Measurements from ENCODE around the gene PAPPA.

Gene PAPPA

GRCh38 chr9:116187570-116188170, 34.1 kb downstream of the PAPPA start:
- no peak for DNase-seq

- DNase-seq, result no peak
Observed at GRCh38 chr9:116189683-116190082, 36.1 kb downstream of the PAPPA start.

DNA sequence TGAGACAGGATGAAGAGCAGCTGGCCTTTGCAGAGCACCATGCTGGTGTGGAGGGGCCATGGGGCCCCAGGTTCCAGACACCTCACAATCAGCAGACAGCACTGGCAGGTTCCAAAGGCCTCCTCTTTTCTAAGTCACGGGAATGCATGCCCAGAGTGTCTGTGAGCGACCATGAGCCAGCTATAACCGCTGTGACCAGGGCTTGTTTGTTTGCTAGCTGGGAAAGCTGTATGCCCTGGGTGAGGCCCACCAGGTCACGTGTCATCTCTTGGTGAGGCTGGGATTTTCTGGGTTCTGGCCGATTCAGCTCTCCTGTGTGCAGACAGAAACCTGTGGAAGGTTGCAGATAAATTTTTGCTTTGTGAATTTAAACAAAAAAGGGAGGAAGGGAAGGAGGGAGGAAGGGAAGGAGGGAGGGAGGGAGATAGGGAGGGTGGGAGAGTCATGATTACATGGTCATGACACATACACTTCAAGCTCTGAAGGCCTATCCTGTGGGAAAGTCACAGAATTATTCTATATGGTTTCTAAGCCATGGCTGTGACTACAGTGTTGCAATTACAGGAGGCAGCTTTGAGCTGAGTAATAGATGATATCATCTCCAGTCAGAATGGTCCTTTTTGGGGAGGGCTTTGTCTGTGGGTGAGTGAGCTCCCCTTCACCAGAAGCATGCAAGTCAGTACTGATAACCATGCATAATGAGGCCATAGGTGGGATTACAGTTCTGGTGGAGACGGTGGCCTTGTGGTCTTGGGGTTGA, 37.2 kb downstream of the PAPPA start:
- DNase-seq, result no peak

DNA sequence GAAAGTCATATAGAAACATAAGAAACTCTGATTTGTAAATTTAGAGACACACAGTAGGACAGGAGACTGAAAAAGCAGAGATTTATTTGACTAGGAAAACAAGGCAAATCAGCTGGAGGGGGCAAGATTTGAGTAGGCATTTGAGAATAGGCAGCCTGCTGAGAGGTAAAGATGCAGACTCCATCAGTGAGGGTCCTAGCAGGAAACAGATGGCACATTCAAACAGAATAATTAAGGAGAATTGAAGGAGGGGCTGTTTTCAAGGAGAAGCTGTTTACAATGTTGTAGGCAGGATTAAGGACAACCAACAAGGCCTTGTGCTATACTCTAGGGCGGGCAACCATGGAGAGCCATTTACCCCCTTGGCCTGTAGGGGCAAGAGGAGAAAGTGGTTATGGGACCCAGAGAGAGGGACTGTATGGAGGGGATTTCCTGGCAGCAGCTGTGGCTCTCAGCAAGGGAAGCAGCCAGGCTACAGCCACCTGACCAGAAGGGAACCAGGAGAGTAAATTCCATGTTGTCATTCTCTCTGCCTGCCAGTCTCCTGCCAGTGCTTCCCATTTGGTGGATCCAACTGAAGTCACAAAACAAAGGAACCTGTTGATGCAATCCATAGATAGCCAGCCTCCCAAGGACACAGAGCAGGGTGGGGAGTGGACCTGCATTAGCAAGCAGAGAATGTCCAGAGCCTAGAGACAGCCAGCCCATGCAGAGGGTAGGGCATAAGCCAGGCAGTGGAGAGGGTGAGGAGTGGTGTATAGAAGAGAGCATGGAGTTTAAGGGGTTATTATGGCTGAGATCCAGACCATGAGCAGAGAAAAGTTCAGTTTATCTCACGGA, 38.2 kb downstream of the PAPPA start:
- DNase-seq, result no peak

- no peak for DNase-seq
Observed at GRCh38 chr9:116193636-116194035, 40.0 kb downstream of the PAPPA start.

DNA sequence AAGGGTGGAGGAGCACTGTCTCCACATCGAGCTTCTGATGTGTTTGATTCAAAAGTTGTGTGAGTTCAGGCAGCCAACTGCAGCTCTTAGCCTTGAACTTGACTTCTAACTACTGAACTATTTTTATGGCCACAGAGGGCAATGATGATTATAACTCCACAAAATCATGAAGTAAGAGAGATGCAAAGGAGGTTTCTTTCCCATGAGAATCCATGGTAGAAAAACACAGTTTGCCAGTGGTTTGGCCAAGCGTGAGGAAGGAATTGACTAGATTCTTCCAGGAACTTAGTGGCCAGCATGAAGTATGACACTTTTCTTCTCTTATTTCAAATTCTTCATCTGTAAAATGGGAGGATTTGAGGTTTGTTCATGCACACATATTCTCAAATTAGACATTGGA, 43.2 kb downstream of the PAPPA start:
- DNase-seq, result no peak

- DNase-seq, result no peak
Observed at GRCh38 chr9:116198344-116198743, 44.8 kb downstream of the PAPPA start.

DNA sequence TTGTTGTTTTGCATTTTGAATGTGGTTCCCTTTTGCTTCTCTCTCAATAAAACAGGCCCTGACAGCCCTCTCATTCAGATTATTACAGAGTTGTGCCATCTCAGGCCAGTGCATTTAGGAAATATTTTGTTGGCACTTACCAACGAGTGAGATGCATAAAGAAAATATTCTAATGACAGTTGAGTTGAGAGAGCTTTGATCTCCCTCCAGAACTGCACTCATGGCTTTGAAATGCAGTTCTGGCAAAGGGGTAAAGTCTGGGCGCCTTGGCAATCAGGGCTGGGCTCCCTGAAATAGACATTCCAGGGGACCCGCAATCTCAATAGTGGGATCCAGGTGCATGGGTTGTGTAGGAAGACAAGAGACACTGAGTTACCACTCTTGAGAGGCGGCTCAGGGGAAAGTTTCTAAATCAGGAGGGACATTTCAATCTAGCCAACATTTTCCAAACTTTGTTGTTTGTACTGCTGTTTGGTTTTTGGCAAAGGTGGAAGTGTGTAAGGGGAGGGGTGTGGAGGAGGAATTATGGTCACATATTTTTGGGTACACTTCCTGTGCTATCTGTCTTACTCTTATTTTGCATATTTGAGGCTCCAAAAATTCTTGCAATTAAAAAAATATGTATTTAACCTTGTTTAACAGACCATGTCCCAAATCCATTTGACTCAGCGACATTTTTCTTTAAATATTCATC, 48.8 kb downstream of the PAPPA start:
- no peak for DNase-seq

DNA sequence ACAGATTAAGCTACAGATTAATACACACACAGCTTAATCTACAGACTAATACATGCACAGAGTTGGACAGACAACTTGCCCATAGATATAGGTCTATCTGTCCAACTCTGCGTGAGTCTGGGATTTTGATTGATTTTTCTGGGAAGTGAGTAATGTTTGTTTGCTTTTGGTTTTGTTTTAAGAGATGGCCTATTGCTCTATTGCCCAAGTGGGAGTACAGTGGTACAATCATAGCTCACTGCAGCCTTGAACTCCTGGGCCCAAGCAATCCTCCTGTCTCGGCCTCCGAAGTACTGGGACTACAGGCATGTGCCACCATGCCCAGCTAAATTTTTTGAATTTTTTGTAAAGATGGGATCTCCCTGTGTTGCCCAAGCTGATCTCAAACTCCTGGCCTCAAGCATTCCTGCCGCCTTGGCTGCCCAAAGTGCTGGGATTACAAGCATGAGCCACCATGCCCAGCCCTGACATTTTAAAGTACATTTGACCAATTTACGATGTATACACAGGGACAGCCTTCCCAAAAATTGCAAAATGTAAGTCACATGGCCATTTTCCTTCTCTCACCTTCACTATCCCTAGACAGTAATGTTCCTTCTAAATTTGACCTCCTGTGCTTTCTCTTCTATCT, 50.8 kb downstream of the PAPPA start:
- DNase-seq, result no peak

GRCh38 chr9:116207371-116208111, 54.0 kb downstream of the PAPPA start:
- no peak for DNase-seq

DNA sequence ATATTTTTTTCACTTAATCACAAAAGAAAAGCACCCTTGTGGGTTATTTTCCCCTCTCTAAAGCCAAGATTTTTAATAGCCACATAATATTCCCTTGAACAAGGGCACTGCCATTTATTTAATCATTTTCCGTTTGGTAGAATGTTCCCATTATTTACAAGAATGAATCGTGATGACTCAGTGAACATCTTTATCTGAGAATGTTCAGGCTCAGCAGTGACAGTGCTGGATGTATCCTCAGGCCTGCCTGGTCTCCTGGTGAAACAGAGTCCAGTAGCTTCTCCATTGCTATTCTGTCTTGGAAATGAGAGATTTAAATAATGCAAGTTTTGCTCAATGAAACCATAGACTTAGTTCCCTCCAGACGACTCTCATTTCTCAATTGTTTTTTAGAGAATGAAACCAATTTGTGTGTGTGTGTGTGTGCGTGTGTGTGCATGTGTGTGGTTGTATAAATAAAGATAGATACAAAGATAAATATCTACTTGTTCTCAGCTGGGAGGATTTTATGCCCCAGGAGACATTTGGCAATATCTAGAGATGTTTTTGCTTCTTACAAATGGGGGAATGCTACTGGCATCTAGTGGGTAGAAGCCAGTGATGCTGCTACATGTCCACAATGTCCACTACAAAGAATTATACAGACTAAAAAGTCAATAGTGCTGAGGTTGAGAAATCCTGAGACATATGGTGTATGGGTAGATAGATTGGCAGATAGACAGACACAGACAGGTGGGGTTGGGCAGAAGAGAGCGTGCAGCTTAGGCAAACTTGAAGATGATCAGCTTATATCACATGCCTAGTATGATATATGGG, 55.0 kb downstream of the PAPPA start:
- DNase-seq, result no peak

DNA sequence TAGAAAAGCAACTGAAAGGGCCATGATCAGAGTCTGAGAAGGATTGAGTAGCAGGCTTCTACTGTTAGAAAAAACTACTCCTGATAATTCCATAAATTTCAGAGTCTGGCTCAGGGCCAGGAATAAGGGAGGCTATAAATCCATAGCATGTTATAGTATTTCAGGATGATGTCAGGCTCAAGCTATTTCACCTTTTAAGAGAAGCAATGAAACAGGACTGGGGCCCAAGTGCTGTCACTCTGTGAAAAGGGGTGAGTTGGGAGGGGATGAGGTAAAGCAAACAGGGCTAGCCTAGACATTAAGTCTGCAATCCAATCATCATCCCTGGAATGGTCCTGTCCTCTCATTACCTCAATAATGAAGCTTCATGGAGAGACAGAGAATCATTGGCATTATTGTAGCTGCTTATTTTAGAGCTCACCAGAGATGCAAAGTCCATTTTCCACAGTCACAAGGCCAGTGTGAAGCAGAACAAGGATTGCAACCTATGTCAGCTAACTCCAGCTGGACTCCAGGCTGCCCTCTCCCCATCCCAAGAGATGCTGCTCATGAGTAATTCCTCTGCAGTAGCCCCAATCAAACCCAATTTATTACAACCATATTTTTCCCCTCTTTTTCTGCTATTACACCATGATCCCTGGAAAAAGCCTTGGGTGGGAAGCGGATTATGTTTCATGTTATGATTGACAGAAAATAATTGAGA, 56.0 kb downstream of the PAPPA start:
- DNase-seq, result no peak

GRCh38 chr9:116212986-116213692, 59.5 kb downstream of the PAPPA start:
- no peak for DNase-seq

- DNase-seq, result no peak
Observed at GRCh38 chr9:116213693-116214047, 60.1 kb downstream of the PAPPA start.

DNA sequence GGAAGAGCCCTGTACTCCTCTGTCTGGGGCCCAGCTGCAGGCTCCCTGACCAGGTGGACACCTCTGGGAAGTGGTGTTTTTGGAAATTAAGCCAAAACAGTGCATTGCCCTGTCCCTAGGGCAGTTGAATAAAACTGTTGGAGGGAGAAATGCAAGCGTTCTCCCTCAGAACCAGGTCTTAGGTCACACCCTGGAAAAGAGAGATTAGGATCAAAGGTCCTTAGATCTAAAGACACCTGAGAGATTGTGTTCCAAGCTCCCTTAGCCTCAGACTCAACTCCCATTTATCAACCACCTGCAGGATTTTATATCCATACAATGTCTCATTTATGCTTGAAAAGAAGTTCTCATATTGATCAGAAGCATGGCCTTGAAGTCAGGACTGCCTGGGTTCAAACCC, 64.8 kb downstream of the PAPPA start:
- no peak for DNase-seq

DNA sequence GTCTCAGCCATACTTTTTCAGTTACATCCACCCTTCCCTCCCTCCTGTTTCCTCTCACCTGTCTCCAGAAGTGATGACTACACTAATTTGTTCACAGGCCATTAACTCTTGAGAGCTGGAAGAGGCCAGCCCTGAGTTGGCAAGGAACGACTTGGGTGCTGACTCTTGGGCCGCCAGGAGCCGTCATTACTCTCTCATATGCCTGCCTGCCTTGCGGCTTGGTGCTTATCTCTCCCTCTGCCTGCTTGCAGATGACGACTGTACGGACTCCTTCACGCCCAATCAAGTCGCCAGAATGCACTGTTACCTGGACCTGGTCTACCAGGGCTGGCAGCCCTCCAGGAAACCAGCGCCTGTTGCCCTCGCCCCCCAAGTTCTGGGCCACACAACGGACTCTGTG, 66.1 kb downstream of the PAPPA start:
- no peak for DNase-seq

DNA sequence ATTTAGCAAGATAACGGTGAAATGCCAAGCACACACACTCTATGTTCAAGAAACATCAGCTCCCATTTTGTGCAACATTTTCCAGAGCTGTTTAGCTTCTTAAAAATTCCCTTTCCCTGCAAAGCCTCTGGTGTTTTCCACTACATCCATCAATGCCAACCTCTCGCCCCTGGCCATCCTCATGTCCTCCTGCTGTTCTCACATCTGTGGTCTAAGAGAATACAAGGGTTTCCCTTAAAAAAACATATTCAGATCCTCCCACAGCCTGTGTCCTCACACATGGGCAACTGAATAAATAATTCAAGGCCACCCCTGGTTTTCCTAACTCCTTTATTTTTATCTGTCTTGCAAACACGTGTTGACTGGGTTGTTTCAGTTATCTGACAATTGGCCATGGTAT, 70.3 kb downstream of the PAPPA start:
- no peak for DNase-seq

- no peak for DNase-seq
Observed at GRCh38 chr9:116230051-116230632, 76.6 kb downstream of the PAPPA start.

DNA sequence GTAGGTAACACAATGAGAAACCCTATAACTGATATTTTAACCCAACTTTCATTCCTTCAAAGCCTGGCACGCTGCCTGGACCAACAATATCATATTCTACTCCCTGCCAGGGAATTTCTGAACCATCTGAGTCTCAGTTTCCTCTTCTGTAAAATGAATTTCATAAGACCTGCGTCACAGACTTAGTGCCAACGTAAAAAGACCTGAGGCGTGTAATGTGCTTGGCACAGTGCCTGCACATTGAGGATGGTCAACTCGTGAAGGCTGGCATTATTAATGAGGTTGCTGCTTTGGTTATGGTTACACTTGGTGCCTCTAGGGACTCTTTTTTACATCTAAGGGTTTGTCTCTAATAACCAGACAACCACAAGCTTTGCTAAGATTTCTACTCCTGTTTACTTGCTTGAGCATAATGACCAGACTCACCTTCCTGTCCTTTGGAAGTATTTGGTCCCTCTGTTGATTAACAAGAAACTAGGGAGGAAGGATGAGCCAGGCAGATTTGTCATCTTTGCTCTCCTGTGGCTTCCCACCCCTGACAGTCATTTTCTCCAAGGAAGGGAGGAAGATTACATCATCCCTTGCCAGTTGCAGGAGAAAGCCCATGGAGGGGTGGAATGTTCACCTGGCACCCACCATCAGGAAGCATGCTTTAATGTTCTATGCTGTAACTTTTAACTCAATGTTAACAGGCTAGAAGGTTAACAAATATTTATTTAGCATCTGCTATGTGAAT, 79.0 kb downstream of the PAPPA start:
- DNase-seq, result no peak
